Measurements from ENCODE around the gene ZNF585A. TPM values are rescaled to one million over a fixed set of nuclear protein-coding genes. Genes with fewer than 3 reads are reported as not detected.

The ZNF585A gene
- total and polyA plus RNA-seq, 2 donors (not counting 1 experiment from before 2014, with no cell fraction given), result 9.9 to 11.0 TPM

DNA sequence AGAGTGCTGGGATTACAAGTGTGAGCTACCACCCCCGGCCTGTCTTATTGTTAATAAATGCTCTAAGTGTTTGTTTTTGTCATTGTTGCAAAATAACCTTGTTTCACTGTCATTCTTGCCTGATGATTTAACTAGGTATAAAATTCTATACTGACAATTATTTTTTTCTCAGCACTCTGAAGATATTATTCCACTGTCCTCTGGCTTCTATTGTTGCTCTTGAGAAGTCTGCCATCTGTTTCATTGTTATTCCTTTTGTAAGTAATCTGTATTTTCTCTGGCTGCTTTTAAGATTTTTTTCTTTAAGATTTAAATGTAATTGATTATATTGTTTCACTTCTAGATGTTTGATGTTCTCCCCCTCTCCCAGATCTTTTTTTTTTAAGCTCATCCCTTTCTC lies 76.6 kb downstream of the ZNF585A start:
- no peaks in the 10 kb centered on the region for H3K36me3 ChIP-seq (ENCODE audit: control insufficient read depth, insufficient read depth, low read length)
- no peak overlapping the region for H2AFZ ChIP-seq (ENCODE audit: low read length)
- TF ChIP-seq, protein P1, sequence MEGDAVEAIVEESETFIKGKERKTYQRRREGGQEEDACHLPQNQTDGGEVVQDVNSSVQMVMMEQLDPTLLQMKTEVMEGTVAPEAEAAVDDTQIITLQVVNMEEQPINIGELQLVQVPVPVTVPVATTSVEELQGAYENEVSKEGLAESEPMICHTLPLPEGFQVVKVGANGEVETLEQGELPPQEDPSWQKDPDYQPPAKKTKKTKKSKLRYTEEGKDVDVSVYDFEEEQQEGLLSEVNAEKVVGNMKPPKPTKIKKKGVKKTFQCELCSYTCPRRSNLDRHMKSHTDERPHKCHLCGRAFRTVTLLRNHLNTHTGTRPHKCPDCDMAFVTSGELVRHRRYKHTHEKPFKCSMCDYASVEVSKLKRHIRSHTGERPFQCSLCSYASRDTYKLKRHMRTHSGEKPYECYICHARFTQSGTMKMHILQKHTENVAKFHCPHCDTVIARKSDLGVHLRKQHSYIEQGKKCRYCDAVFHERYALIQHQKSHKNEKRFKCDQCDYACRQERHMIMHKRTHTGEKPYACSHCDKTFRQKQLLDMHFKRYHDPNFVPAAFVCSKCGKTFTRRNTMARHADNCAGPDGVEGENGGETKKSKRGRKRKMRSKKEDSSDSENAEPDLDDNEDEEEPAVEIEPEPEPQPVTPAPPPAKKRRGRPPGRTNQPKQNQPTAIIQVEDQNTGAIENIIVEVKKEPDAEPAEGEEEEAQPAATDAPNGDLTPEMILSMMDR (conservative IDR thresholded peaks at IDR 0.05 in 1 of 2, IDR thresholded peaks at IDR 0.05 in 1 of 2; ENCODE audit: low read depth in 1 of 2, low read length in 2 of 2), result no peak
- TF ChIP-seq EZH2 (IDR thresholded peaks at IDR 0.05; ENCODE audit: low read length, missing control alignments), result no peak
- no peak overlapping the region for H3K4me3 ChIP-seq (replicated peaks in 1 of 4; ENCODE audit: control extremely low read depth in 1 of 4, insufficient read depth in 1 of 4, low read depth in 3 of 4, low read length in 4 of 4)
- H4K20me1 ChIP-seq (ENCODE audit: control insufficient read depth, extremely low read depth, insufficient read depth, low read length), result no peaks in the 10 kb centered on the region
- no peak overlapping the region for H3K9ac ChIP-seq (ENCODE audit: insufficient read depth, low read length)
- no peaks in the 10 kb centered on the region for H3K27me3 ChIP-seq (ENCODE audit: control insufficient read depth, insufficient read depth, low read length)
- H3K9me3 ChIP-seq (ENCODE audit: control insufficient read depth, insufficient read depth, low read depth, low read length), result no peaks in the 10 kb centered on the region
- H3K4me2 ChIP-seq (ENCODE audit: extremely low read depth, insufficient read depth, low read length), result no peak overlapping the region
- no peaks in the 10 kb centered on the region for H3K79me2 ChIP-seq (ENCODE audit: control insufficient read depth, insufficient read depth, low read length)
- no peaks in the 10 kb centered on the region for H3K4me1 ChIP-seq (ENCODE audit: control insufficient read depth, extremely low read depth, insufficient read depth, low read length)
- DNase-seq (ENCODE audit: low read depth in 2 of 2), result peak in 1 of 2 donors; percentile 8
- H3K27ac ChIP-seq (ENCODE audit: insufficient read depth, low read length), result no peak overlapping the region

Other genes starting within 250 kb of the ZNF585A start
- gene ZNF420, start 94.3 kb downstream of the ZNF585A start, total RNA-seq, result 14.1 and 16.5 TPM in 2 replicates
- gene ZNF420, start 94.3 kb downstream of the ZNF585A start, polyA plus RNA-seq, result 3.2 and 5.6 TPM in 2 replicates
- gene ZNF585B, start 37.8 kb upstream of the ZNF585A start, total RNA-seq, result 26.5 and 43.8 TPM in 2 replicates
- 14.8 and 19.5 TPM in 2 replicates for gene ZNF585B, start 37.8 kb upstream of the ZNF585A start, polyA plus RNA-seq
- gene ZNF383, start 45.5 kb upstream of the ZNF585A start, total RNA-seq, result 7.2 and 9.4 TPM in 2 replicates
- gene ZNF383, start 45.5 kb upstream of the ZNF585A start, polyA plus RNA-seq, result 3.1 and 5.0 TPM in 2 replicates
- 6.6 and 8.2 TPM in 2 replicates for gene ZNF527, start 198.4 kb upstream of the ZNF585A start, total RNA-seq
- gene ZNF527, start 198.4 kb upstream of the ZNF585A start, polyA plus RNA-seq, result 4.1 and 4.6 TPM in 2 replicates